Renal cortical epithelial cell (primary cell): ENCODE results near the gene RIN1. TPM values are rescaled to one million over a fixed set of nuclear protein-coding genes. Genes with fewer than 3 reads are reported as not detected.
"Not testable (repeated sequence)": the region's sequence is repeated elsewhere in the genome, so short reads cannot be mapped to it uniquely, and the experiment has no call there.

Experiments
- DNase-seq: peaks from one replicate; pipeline ENCODE4 v3.0.0-alpha.2; 2011; ENCODE audit warnings: low read depth
- total RNA-seq: library from RNA; depleted of rRNA; stranded (reverse); fragments of >200 nt; gene quantifications from 2 replicates; pipeline ENCODE4 v1.2.3, GENCODE V29; 2014

Gene RIN1
- total RNA-seq, 1 donor from 2014 or later: 7.4 TPM

- no peak for DNase-seq
Measured at GRCh38 chr11:66334605-66335442, 1.4 kb downstream of the RIN1 start.

GRCh38 chr11:66333896-66334604 lies 2.2 kb downstream of the RIN1 start:
- no peak for DNase-seq

- no peak for DNase-seq
Measured at GRCh38 chr11:66333220-66333877, 2.9 kb downstream of the RIN1 start.

- DNase-seq: no peak
Measured at GRCh38 chr11:66332371-66333219, 3.6 kb downstream of the RIN1 start.

GRCh38 chr11:66331542-66332370 lies 4.5 kb downstream of the RIN1 start:
- no peak for DNase-seq

DNA sequence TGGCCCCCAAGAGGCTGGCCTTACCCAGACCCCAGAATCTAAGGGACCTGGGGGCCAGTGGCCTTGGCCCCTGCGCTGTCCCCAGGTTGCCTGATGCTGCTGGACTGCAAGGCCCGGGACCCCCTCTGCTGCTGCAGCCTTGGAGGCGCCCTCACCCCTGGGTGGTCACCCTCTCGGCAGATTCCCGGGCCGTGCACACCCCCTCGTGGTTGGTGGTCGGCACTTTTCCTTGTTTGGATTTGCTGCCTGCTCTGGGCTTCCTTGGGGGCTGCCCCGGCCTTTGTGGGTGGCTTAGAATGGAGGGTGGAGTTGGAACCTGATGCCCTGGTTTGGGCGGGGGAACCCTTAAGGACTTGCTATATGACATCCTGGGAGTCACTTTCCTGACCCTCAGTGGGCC lies 5.3 kb downstream of the RIN1 start:
- DNase-seq: no peak

GRCh38 chr11:66329165-66329673 lies 7.0 kb downstream of the RIN1 start:
- DNase-seq: no peak

DNA sequence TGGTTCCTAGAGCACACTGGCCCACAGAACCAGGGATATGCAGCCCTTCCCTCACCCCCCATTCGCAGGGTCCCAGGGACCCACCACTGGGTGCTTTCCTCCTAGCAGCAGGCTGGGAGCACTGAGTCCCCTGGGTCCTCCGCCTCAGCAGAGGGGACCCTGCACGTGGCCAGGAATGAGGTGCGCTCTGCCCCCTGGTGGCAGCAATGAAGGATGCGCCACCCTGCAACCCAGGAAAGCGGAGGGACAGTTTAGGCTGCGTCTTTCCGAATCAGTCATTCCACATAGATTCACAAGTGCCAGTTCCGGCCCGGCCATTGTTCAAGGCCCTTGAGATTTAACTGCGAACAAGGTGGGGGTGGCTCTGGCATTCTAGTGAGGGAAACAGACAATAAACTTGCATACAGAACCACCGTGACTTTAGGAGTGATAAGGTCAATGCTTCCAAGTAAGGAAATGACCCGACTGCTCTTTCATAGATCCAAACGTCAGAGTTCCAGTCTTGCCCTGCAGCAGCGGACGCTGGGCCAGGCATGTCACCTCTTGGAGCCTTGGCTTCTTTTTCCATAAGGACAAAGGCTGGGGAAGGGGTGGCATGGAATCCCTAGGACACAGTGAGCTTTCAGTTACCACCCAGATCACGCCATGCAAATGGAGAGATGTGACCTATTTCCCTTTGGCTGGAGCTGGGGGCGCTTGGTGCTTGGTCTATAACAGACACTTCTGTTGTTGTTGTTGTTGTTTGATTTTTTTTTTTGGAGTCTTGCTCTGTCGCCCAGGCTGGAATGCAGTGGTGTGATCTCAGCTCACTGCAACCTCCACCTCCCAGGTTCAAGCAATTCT lies 7.7 kb downstream of the RIN1 start:
- DNase-seq: peak; percentile 30

DNA sequence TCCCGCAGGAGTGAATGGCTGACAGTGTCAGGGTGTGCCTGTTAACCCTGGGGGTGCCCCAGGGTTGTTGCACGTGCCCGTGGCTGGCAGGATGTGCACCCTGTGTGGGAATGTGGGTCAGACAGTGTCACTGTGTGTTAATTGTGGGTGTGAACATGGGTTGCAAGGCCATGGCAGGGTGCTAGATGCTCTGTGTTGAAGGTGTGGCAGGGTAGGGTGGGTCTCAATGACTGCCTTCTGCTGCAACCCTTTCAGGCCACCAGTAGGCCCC lies 8.3 kb downstream of the RIN1 start:
- DNase-seq: no peak

GRCh38 chr11:66327171-66328030 lies 8.8 kb downstream of the RIN1 start:
- no peak for DNase-seq

DNA sequence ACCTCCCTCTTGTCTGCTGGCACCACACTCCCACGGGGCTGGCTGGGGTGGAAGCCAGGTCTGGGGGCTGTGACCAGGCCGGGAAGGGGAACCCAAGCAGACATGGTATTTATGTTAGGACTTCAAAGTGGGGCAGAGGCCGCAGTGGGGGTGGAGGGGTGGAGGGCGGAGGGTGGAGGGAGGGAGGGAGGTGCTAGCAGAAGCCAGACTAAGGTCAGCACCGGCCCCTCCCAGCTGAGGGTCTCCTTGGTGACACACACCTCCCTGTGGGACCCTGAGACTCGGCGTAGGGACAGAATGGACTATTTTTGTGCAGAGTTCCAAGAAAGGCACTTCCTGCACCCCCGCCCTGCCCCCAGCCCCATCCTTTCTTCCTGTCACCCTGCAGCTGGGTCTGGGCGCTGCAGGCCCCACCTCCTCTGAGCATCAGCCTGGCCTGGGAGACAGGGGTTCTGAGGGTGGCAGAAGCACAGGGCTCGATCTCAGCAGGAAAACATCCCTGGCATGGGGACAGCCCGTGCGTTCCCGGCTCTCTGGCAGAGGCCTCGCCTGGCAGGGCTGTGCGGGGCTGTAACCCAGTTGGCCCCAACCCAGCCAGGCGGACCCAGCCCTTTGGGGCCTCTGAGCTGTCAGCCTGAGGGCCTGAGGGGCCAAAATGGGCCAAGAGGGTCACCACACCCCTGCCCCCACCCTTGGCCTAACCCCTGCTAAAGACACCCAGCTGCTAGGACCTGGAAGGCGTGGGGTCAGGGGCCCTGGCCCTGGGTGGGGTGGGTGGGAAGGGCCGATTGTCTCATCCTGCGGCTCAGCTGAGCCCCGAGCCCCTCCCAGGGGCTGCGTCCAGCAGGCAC lies 9.7 kb downstream of the RIN1 start:
- DNase-seq: no peak

- DNase-seq: no peak
Measured at GRCh38 chr11:66325263-66325671, 11.0 kb downstream of the RIN1 start.

GRCh38 chr11:66324664-66325063 lies 11.6 kb downstream of the RIN1 start:
- DNase-seq: no peak

GRCh38 chr11:66323684-66324083 lies 12.6 kb downstream of the RIN1 start:
- no peak for DNase-seq

DNA sequence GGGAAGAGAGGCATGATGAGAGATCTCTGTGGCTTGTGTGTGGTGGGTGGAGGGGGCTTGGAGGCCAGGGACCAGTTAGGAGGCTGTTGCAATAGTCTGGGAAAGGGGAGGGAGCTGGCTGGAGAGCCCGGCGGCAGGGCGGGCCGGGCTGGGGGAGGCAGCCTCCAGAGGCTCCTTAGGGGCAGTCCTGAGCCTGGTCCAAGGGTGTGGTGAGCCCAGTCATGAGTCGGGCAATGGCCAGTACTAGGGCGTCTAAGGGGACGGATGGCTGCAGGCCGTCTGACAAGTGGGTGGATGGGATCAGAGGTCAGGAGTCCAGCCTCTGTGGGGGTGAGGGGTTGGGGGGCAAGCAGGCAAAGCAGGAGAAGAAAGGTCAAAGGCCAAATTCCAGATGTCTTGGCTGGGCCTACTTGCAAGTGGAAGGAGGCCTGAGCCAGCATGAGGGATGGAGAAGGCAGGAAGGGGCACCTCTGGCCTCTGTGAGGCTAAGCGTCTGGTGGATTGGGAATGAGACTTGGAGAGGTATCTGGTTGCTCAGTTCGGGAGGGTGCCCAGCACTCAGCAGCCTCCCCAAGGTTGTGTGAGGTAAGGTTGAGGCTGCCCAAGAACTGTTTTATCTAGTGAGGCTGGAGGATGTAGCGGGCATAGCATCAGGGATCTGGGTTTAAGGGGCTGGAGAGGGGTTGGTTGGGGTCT lies 13.4 kb downstream of the RIN1 start:
- no peak for DNase-seq

DNA sequence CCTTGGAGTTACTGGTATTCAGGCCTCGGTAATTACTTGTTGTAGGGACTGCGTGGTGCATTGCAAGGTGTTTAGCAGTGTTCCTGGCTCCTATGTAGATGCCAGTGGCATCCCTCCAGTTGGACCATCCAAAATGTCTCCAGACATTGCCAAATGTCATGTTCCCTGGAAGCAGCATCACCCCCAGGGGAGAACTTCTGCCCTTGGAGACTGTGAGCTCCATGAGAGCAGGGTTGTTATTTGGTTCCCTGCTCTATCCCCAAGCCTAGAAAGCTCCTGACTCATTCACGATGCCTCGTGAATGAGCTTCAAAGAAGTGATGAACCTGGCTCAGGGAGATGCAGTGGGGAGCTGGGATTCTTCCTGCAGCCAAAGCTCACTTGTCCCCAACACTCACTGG lies 14.6 kb downstream of the RIN1 start:
- DNase-seq: no peak

DNA sequence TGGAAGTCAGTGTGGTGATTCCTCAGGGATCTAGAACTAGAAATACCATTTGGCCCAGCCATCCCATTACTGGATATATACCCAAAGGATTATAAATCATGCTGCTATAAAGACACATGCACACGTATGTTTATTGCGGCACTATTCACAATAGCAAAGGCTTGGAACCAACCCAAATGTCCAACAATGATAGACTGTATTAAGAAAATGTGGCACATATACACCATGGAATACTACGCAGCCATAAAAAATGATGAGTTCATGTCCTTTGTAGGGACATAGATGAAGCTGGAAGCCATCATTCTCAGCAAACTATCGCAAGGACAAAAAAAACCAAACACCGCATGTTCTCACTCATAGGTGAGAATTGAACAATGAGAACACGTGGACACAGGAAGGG lies 15.5 kb downstream of the RIN1 start:
- not testable (repeated sequence) for DNase-seq
